GM19452 (cell line): ENCODE measurements around the gene NF2.

Experiments used
- ATAC-seq: cut with Tn5 transposase; IDR thresholded peaks from one replicate; pipeline ENCODE4 v1.9.1; 2021; ENCODE audit not compliant: unreplicated experiment

The NF2 gene

DNA sequence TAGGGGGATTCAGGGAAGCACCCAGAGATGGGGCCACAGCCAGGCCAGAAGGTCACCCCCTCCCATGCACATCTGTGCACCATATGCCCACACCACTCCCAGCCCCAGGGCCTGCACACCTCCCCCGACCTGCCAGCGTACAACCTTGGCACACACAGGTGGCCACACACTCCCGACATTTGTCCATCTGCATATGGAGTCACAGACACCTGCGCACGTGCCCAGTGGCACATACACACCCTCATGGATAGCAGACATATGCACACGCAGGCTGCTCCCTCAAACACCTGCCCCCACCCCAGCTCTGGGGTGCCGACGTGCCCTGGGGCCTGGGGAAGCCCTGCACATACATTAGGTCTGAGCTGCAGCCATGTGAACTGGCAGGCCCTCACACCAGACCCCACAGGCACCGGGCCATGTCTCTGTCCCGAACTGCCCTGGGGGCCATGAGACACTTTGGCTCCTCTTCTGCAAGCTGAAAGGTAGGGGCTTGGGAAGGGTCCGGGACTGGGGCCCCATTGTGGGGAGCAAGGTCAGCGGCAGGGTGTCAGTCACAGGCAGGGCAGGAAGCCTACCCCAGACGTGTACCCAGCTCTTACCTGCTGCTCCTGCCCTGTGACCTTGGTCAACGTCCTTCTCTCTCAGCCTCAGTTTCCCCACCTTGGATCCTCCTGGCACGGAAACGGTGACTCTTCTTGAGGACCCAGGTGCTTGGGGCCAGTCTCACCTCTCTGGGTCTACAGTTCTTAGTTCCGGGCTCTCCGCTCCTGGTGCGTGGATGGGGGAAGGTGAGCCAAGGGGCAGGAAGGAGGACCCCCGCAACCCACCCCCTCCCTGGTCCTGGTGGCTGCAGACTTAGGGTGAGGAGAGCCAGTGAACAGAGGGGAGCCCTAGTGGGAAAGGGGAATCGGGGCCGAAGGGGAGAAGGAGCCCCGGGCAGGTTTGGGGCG lies 115.8 kb downstream of the NF2 start:
- ATAC-seq, result no peak

DNA sequence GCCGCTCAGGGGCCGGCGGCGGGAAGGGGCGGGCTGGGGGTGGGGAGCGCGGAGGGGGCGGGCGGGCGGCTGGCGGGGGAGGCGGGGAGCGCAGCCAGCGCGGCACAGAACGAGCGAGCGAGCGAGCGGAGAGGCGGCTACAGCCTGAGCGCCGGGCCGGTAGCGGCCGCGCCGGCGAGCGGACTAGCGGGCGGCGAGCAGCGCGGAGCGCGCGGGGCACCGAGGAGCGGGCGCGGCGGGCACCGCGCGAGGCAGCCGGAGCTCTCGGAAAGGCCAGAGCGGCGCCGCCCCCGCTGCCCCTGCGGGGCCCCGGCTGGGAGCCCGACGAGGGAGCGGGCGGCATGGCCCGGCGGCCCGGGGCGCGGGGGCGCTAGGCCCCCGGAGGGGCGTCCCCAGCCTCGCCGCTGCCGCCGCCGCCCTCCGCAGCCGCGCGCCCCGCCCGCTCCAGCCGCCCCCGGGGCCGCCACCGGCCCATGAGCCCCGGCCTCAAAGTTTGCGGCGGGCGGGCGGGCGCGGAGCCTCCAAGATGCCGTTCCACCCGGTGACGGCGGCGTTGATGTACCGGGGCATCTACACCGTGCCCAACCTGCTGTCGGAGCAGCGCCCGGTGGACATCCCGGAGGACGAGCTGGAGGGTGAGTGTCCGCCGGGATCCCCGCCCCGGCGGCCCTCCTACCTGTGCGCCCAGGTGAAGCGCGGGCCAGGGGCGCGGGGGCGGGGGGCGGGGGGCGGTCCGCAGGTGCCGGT lies 116.6 kb downstream of the NF2 start, which contains the start of gene CABP7:
Gene CABP7 (plus strand): TSS at position 105 of the 747 bp plus-strand sequence. CDS start 422 bp downstream, at position 527.
- no peak for ATAC-seq

DNA sequence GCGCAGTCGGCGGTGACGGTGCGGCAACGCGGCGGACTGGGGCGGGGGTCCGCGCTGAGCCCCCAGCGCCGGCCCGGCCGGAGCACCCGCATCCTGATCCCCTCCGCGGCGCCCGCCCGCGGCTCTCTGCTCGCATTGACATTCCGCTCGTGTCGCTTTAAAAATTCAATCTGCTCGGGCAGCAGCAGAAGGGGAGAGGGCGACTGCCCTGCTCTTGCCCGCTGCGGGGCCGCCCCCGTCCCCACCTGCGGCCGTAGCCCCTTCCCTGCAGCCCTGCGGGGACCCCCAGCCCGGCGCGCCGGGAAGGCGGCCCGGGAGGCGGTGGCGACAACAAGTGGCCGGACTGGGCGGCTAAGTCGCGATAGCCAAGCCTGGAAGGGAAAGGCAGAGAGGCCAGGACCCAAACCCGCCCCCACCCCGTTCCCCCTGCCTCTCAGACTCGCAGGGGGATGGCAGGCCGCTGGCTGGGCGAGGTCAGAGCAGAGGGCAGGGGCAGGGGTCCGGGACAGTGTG lies 117.4 kb downstream of the NF2 start:
- ATAC-seq, result no peak

DNA sequence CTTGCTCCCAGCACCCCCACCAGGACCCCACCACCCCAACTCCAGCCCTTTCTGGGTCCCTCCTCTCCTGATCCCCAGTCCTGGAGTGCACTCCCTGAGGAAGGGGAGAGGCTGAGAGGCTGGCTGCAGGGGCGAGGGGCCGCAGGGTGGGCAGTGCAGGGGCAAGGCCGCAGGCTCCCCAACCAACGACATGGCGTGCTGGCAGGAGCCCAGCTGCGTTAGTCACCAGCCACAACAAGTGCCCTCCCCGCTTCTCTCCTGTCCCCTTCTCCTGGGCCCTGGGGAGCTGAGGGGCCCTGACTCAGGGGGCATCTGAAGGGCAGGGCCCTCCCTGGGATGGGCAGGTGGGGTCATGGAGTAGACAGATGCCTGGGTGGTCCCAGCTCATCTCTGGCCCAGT lies 118.7 kb downstream of the NF2 start:
- ATAC-seq, result no peak

DNA sequence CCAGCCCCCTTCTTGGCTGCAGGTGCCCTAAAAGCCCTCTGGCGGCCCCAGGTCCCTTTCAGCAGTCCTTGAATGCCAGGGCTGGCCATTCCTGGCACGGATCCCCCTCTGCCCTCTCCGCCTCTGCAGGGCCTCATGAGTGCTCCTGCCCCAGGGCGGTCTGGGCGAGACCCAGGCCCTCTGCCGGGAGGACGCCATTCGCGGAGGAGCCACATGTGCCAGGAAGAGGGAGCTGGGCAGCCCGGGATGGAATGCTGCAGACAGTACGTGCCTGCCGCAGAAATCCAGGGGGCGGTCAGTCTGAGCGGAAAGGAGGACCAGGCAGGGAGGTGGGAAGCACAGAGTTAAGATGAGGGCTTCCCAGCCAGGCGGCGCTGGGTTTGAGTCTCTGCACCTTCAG lies 119.2 kb downstream of the NF2 start:
- no peak for ATAC-seq

DNA sequence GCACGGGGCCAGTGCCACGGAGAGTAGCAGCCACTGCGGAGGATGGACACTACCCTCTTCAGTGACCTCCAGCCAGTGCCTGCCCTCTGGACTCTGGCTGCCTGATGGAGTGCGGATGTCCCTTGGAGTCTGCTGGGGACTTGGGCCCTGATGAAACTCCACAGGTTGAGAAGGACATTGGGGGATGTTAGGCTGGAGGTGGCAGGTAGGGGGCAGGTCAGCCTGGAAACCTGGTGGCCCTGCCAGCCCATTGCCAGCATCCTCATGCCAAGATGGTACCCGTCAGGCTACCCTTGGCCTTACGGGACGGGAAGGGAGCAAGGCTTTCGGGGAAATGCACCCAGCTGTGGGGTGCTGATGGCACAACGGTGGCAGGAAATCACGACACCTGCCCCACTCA lies 120.3 kb downstream of the NF2 start:
- no peak for ATAC-seq

DNA sequence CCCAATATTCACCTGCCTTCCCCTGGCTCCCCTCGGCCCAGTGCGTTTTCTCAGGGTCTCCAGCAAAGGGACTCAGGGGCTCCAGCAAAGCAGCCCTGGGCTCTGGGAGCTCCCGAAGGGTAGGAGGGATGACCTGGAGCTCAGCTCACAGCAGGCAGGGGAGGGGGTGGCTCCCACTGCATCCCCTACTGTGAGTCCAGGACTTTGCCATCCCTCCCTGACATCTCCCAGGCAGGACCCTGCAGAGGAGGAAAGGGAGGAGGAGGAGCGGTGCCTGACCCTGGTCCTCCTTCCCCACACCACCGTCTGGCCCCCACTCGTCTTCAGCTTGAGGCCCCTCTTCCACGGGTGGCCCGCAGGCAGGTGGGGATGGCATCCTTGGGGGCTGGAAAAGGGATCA lies 121.4 kb downstream of the NF2 start:
- ATAC-seq, result no peak

DNA sequence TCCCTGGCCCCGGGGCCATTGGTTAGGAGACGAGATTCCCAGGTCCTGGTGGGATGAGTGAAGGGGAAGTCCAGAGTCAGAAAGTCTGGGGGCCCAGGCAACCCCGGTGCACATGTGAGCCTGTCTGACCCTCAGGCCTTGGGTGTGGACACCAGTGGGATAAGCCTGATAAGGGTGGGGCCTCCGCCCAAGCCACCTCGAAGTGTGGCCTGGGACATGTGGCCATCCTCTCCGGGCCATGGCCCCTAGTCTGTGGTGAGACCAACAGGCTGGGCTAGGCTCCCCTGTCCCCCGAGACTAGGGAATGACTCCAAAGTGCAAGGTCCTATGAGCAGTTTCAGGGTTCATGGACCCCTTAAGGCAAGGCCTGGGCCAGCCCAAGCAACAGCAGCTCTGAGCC lies 122.7 kb downstream of the NF2 start:
- no peak for ATAC-seq

DNA sequence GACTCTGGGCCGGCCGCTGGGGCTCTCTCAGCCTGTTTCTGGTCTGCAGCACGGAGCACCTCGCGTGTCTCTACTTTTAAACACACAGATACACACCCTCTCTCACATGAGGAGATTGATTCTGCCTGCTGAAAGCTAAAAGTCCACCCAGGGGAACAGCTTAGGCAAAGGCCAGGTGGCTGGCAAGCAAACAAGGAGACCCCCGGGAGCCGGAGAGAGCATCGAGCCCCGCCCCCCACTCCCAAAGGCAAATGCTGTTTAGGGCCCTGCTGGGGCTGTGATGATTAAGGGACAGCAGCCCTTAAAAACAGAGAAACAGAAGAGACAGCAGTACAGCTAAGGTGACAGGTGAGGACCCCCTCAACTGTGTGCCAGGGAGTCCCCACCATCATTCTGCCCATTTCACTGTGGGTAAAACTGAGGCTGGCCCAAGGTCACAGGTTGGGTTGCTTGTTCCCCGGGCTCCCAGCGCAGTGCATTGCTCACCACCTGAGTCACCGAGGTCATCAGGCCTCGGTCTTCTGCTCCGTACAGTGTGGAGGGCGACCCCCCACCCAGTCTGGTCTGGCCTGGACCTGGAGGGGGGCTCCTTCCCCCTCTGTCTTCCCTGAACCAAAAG lies 123.2 kb downstream of the NF2 start:
- no peak for ATAC-seq

DNA sequence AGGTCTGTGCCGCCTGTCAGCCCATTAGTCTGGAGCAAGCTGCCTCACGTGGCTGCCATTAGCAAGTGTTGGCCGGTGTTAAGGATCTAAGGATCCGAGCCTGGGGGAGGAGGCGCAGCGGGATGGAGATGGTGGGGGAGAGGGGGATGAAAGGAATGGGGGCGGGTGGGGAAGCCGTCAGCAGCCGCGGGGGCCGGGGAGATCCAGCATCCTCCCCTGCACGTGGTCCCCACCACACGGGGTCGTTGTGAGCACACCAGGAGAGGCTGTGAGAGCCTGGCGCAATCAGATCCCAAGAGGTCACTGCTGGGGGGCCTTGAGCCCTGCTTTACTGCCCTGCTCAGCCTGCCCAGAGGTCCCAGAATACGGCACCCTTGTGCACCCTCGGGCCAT lies 123.7 kb downstream of the NF2 start:
- no peak for ATAC-seq

DNA sequence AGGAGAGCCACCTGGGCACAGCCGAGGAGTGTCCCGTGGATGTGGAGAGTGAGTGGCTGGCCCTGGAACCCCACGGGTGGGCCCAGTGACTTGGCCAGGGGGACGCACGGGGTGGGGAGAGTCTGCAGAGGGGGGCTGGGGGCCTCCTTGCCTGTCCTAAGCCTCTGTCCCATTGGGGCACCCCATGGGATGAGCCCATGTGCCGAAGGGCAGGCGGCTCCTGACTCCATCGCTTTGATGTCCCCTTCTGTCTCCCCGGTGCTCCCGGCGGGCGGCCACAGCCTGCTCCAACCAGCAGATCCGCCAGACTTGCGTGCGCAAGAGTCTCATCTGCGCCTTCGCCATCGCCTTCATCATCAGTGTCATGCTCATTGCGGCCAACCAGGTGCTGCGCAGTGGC lies 125.7 kb downstream of the NF2 start:
- ATAC-seq, result no peak

DNA sequence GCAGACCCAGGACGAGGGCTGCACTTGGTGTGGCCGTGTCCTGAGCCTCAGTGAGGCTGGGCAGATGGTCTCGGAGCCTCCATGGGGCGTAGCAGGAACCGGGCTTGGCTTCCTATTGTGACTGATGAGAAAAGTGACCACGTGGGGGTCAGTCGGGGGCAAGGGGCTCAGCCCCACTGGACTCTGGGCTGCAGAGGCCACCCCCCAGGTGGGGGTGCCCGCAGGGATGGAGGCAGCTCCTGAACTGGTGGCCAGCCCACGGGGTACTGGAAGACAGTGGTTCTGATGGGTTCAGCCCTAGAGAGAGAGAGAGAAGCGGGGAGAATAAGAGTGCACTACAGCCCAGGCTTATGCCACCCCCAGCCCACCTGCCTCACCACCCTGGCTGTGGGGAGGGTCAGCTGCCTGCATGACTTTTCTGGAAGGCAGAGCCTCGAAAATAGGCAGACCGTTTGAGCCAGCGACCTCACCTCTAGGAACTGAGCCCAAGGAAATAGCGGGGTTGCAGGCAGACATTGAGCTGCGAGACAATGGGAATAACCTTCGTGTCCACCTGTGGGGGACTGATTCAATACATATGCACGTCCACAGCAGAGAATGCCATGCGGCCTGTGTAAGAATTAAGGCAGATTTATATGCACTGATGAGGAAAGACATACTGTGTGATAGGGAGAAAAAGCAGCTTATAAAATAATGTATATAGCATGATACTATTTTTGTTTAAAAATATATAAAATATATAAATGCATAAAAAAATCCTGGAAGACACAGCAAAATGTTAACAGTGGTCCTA lies 127.8 kb downstream of the NF2 start:
- no peak for ATAC-seq

DNA sequence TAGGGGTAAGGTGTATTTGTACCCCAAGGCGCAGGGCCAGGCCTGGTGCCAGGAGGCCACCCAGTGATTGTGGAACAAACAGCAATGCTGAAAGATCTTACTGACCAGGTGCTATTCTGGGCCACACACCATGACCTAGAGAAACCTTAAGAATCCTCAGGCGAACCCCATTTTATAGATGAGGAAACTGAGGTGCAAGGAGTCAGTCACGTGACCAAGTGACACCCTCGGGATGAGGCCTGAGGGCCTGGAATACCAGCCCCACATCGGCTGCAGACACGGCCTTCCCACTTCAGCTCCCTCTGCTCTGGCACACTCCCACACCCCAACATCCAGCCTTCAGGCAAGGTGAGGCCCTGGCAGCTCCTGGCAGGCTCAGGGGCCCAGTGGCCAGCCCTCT lies 129.4 kb downstream of the NF2 start:
- no peak for ATAC-seq

DNA sequence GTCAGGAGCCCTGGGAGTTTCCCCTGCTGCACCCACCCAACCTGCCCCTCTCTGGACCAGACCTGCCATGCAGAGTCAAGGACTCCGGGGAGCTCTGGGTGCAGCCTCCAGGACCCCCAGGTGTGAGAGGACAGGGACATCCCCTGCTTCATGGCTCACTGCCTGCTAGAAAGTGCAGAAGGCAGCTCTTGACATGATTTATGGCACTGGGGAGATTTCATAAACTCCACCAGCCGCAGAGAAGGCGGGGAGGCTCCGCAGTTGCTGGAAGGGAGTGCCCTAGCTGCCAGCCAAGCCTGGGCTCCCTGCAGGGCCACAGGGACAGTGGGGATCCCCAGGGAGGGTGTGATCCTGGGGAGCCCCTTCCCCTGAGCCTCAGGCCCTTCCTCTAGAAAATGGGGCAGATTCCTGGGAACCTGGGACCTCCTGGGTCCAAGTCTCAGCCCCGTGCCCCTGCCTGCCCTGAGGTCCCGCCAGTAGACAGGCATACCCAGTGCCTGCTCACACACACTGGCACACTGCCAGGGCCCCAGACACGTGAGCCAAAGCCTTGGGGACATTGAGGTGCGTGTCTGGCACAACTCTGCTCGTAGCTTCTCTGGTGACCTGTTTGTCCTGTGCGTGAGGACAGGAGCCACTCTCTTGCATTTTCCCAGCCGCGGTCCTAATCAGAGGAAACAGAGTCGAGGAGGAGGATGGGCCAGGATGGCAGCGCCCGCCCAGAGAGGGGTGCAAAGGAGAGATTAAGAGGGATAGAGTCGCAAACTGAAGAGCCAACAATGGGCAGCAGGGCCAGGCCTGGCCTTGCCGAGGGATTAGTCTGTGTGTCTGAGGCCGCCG lies 130.1 kb downstream of the NF2 start:
- no peak for ATAC-seq

DNA sequence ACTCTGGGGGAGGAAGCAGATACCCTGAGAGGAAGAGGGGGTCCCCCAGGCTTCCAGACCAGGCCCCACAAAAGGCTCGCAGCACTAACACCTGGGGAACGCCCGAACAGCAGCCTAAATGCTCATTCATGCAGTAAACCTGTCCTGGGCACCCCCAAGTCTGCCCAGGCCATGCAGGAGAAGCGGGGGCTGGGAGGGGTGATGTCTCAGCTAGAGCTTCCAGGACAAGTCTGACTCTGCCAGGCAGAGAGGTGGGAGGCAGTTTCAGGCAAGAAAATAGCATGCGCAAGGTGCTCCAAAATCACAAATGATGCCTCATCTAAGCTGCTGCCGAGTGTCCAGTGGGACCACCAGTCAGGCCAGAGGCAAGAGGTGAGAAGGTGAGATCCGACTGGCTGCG lies 131.0 kb downstream of the NF2 start:
- no peak for ATAC-seq

DNA sequence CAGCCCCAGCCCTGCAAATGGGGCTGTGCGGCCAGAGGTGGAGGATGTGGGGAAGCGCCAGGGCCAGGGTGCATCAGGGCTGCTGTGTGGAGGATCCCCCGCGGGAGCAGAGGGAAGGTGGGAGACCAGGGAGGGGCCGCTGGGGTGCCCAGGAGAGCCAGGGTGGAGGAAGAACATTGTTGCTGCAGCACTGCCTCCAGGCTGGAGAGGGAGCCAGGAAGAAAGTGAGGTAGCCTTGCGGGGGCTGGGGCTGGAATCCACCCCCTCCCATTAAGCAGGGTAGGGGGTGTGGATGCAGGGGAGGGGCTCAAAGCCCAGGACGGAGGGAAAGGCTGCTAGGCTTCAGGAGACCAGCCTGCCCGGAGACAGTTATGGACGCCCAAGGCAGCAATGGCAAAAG lies 131.4 kb downstream of the NF2 start:
- no peak for ATAC-seq

DNA sequence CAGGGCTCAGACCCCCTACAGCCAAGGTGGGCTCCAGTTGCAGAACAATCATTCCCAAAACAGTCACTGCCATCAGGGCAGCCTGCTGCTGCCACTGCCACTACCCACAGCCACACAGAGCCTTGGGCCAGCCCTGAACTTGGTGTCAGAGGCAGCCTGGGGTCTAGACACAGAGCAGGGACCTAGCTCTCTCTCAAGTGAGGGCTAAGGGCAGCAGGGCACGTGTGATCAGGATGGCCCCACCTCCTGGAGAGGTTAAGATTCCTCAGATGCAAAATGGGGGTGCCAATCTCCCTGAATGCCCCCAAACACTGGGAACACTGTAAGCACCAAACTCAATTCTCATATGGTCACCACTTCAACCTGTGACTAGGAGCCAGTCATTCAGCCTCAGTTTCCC lies 132.0 kb downstream of the NF2 start:
- ATAC-seq, result no peak

DNA sequence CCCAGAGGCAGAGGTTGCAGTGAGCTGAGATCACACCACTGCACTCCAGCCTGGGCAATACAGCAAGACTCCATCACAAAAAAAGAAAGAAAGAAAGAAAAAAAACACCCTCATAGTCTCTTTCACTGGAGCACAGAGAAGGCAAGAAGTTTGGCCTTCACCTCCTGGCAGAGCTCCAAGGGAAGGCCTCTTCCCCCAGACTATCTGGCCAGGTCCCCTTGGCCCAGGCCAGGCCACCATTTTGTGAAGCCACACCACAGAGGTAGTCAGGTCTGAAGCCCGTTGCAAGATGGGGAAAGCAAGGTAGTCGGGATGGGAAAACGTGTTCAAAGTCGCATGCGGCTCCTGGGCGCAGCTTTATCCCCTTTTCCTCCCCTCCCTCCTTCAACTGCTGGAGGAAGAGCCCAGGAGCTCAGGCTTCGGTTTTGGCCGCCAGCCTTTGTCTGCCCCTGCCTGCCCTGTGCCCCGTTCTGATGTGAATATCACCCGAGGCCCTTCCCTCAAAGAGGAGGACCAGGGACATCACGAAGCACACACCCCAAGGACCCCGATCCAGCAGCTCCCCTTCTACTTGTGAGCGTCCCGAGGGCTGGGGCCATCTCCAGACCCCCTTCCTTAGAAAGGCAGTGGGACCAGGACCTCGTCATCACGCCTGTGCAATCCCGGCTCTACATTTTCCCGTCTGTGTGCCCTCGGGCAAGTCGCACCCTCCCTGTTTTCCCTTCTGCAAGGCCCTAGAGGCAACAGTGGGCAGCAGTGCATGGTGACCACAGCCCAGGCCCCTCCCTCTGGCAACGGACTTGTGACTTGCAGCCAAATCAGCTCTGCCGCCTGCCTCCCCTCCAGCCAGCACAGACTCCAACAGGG lies 134.1 kb downstream of the NF2 start:
- no peak for ATAC-seq
